Measurements from ENCODE around the gene CFAP299.
A peak's percentile ranks its signal among the peaks of the same experiment; 100 is the strongest.
"Not testable (repeated sequence)": the region's sequence is repeated elsewhere in the genome, so short reads cannot be mapped to it uniquely, and the experiment has no call there.

CFAP299 gene

GRCh38 chr4:80619070-80619674 is 283.6 kb downstream of the CFAP299 start:
- TF ChIP-seq CTCF (IDR thresholded peaks at IDR 0.05; ENCODE audit: control insufficient read depth, insufficient read depth, low read depth, low read length, missing control alignments), result peak; percentile 44
- no peak for DNase-seq (ENCODE audit: low read depth)
- H3K4me3 ChIP-seq (ENCODE audit: control insufficient read depth, low read depth, low read length), result no peak overlapping the region

GRCh38 chr4:80631861-80632260 is 296.3 kb downstream of the CFAP299 start:
- no peak for DNase-seq (ENCODE audit: low read depth)
- TF ChIP-seq CTCF (IDR thresholded peaks at IDR 0.05; ENCODE audit: control insufficient read depth, insufficient read depth, low read depth, low read length, missing control alignments), result no peak
- no peak overlapping the region for H3K4me3 ChIP-seq (ENCODE audit: control insufficient read depth, low read depth, low read length)

- DNase-seq (ENCODE audit: low read depth), result no peak
- H3K4me3 ChIP-seq (ENCODE audit: control insufficient read depth, low read depth, low read length), result no peak overlapping the region
- TF ChIP-seq CTCF (IDR thresholded peaks at IDR 0.05; ENCODE audit: control insufficient read depth, insufficient read depth, low read depth, low read length, missing control alignments), result no peak
Observed at GRCh38 chr4:80637190-80637589, 301.7 kb downstream of the CFAP299 start.

GRCh38 chr4:80646061-80646460 is 310.5 kb downstream of the CFAP299 start:
- TF ChIP-seq CTCF (IDR thresholded peaks at IDR 0.05; ENCODE audit: control insufficient read depth, insufficient read depth, low read depth, low read length, missing control alignments), result no peak
- no peak for DNase-seq (ENCODE audit: low read depth)
- H3K4me3 ChIP-seq (ENCODE audit: control insufficient read depth, low read depth, low read length), result no peak overlapping the region

GRCh38 chr4:80655662-80656061 is 320.1 kb downstream of the CFAP299 start:
- no peak for TF ChIP-seq CTCF (IDR thresholded peaks at IDR 0.05; ENCODE audit: control insufficient read depth, insufficient read depth, low read depth, low read length, missing control alignments)
- no peak overlapping the region for H3K4me3 ChIP-seq (ENCODE audit: control insufficient read depth, low read depth, low read length)
- DNase-seq (ENCODE audit: low read depth), result no peak

GRCh38 chr4:80670118-80670517 is 334.6 kb downstream of the CFAP299 start:
- not testable (repeated sequence) for H3K4me3 ChIP-seq (ENCODE audit: control insufficient read depth, low read depth, low read length); DNase-seq (ENCODE audit: low read depth)

GRCh38 chr4:80678413-80678812 is 342.9 kb downstream of the CFAP299 start:
- no peak overlapping the region for H3K4me3 ChIP-seq (ENCODE audit: control insufficient read depth, low read depth, low read length)
- DNase-seq (ENCODE audit: low read depth), result no peak
- TF ChIP-seq CTCF (IDR thresholded peaks at IDR 0.05; ENCODE audit: control insufficient read depth, insufficient read depth, low read depth, low read length, missing control alignments), result no peak
